Measurements from ENCODE around the gene ZNF568.

ZNF568 gene

GRCh38 chr19:36915992-36916830, at the start of gene ZNF568, which contains the start of gene ZNF829:
Gene ZNF568, plus strand, starts transcription at chr19:36916332. Its CDS starts 6,439 bp downstream, at chr19:36922771.
Gene ZNF829, minus strand, starts transcription at chr19:36916291. Its CDS starts 1,124 bp downstream, at chr19:36915167.
- TF ChIP-seq, protein P1, sequence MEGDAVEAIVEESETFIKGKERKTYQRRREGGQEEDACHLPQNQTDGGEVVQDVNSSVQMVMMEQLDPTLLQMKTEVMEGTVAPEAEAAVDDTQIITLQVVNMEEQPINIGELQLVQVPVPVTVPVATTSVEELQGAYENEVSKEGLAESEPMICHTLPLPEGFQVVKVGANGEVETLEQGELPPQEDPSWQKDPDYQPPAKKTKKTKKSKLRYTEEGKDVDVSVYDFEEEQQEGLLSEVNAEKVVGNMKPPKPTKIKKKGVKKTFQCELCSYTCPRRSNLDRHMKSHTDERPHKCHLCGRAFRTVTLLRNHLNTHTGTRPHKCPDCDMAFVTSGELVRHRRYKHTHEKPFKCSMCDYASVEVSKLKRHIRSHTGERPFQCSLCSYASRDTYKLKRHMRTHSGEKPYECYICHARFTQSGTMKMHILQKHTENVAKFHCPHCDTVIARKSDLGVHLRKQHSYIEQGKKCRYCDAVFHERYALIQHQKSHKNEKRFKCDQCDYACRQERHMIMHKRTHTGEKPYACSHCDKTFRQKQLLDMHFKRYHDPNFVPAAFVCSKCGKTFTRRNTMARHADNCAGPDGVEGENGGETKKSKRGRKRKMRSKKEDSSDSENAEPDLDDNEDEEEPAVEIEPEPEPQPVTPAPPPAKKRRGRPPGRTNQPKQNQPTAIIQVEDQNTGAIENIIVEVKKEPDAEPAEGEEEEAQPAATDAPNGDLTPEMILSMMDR (IDR thresholded peaks at IDR 0.05; ENCODE audit: low read depth, low read length): peak; percentile 79
- peak; percentile 90 to 92 for DNase-seq (ENCODE audit: low read depth in 2 of 2)
- H3K4me3 ChIP-seq (replicated peaks in 1 of 2; ENCODE audit: low read depth in 2 of 2, low read length in 2 of 2): peak within 1 kb of the TSS; percentile 87 to 94

- no peak overlapping the region for H3K4me3 ChIP-seq (replicated peaks in 1 of 2; ENCODE audit: low read depth in 2 of 2, low read length in 2 of 2)
- TF ChIP-seq, protein P1 (IDR thresholded peaks at IDR 0.05; ENCODE audit: low read depth, low read length): no peak
Measured at GRCh38 chr19:36876993-36877938, 38.9 kb upstream of the ZNF568 start.

DNA sequence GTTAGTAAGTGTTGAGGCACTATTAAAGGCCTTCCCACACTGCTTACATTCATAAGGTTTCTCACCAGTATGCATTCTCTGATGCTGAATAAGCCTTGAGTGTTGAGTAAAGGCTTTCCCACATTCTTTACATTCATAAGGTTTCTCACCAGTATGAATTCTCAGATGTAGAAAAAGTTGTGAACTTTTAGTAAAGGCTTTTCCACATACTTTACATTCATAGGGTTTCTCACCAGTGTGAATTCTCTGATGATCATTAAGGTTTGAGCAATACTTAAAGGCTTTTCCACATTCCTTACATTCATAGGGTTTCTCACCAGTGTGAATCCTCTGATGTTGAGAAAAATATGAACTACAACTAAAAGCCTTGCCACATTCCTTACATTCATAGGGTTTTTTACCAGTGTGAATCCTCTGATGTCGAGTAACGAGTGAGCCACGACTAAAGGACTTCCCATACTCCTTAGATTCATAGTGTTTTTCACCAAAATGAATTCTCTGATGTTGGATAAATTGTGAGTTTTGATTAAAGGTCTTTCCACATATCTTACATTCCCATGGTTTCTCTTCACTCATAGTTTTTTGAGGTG, 24.3 kb upstream of the ZNF568 start:
- peak in 1 of 2 donors; percentile 9 for DNase-seq (ENCODE audit: low read depth in 2 of 2)
- TF ChIP-seq, protein P1 (IDR thresholded peaks at IDR 0.05; ENCODE audit: low read depth, low read length): no peak
- no peak overlapping the region for H3K4me3 ChIP-seq (replicated peaks in 1 of 2; ENCODE audit: low read depth in 2 of 2, low read length in 2 of 2)

More at GRCh38 chr19:36876993-36877938, 38.9 kb upstream of the ZNF568 start:
- peak in 1 of 2 donors; percentile 11 for DNase-seq (ENCODE audit: low read depth in 2 of 2)

DNA sequence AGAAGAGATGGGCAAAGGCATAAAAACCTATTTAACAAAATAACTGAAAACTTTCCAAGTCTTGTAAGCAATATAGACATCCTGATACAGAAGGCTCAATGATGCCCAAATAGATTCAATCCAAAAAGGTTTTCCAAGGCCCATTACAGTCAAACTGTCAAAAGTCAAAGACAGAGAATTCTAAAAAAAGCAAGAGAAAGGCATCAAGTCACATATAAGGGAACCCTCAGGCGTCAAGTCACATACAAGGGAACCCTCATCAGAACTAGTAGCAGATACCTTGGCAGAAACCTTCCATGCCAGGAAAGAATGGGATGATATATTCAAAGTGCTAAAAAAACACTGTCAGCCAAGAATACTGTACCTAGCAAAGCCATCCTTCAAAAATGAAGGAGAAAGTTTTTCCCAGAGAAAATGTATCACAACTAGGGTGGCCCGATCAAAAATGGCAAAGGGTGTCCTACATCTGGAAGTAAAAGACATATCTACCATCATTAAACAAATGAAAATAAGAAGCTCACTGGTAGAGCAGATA, 21.2 kb upstream of the ZNF568 start:
- TF ChIP-seq, protein P1 (IDR thresholded peaks at IDR 0.05; ENCODE audit: low read depth, low read length): no peak
- H3K4me3 ChIP-seq (replicated peaks in 1 of 2; ENCODE audit: low read depth in 2 of 2, low read length in 2 of 2): no peak overlapping the region
- no peak for DNase-seq (ENCODE audit: low read depth in 2 of 2)

DNA sequence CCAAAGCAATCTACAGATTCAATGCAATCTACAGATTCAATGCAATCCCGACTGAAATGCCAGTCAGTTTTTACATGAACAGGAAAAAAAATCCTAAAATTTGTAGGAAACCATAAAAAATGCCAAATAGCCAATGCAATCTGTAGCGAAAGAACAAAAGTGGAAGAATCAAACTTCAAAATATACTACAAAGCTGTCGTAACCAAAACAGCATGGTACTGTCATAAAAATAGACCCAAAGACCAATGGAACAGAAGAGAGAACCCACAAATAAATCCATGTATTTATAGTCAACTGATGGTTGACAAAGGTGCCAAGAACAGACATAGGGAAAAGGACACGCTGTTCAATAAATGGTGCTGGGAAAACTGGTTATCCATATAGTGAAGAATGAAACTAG, 17.7 kb upstream of the ZNF568 start:
- TF ChIP-seq, protein P1 (IDR thresholded peaks at IDR 0.05; ENCODE audit: low read depth, low read length): no peak
- DNase-seq (ENCODE audit: low read depth in 2 of 2): no peak
- no peak overlapping the region for H3K4me3 ChIP-seq (replicated peaks in 1 of 2; ENCODE audit: low read depth in 2 of 2, low read length in 2 of 2)

DNA sequence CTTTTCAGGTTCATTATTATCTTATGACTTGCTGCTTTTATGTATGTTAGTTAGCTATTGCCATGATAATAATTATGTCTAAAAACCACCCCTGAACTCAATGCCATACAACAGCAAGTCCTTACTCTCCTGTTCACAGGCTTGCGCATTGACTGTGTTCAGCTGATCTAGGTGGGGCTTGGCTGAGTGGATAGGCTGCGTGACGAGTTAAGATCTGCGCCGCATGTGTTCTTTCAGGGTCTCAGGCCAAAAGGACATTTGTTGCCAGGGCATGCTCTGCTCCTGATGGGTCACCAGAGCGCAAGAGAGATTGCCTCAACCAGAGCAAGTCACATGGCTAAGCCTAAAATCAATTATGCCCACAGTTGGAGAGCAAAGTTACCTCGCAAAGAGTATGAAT, 859 bp downstream of the ZNF568 start:
- DNase-seq (ENCODE audit: low read depth in 2 of 2): peak; percentile 30 to 55
- peak overlapping the region; percentile 87 to 94 for H3K4me3 ChIP-seq (replicated peaks in 1 of 2; ENCODE audit: low read depth in 2 of 2, low read length in 2 of 2)
- TF ChIP-seq, protein P1 (IDR thresholded peaks at IDR 0.05; ENCODE audit: low read depth, low read length): no peak

Data from cardiac fibroblast (primary cell).